A549 (cell line): Measurements from ENCODE around the gene CHST11.

ENCODE experiments used
- BHLHE40 ChIP-seq: IDR thresholded peaks from 2 replicates; pipeline ENCODE4 v1.6.1; 2012; ENCODE audit warnings: low read depth, low read length, inconsistent platforms
- CBX8 ChIP-seq: fragments of 200-600 bp; sonication (generic); IDR thresholded peaks from 2 replicates; pipeline ENCODE4 v1.6.1; 2016
- CEBPB ChIP-seq, 2 experiments: fragments of >200 bp in 1 of 2; sonication (Bioruptor Twin) in 1 of 2; formaldehyde crosslinking in 1 of 2; IDR thresholded peaks; 2 replicates each; pipeline ENCODE4 v1.6.1; 2012 to 2016
- CTCF ChIP-seq: fragments of >200 bp; sonication (Bioruptor Twin); formaldehyde crosslinking; IDR thresholded peaks from 3 replicates; pipeline ENCODE4 v1.5.1; 2016
- EP300 ChIP-seq, 2 experiments: fragments of >200 bp; sonication (Bioruptor Twin); formaldehyde crosslinking; IDR thresholded peaks; 2 replicates in 1 of 2; 3 replicates in 1 of 2; pipeline ENCODE4 v1.6.1; 2016 to 2017
- NFE2L2 ChIP-seq: fragments of 150-350 bp; conservative IDR thresholded peaks from 2 replicates; pipeline ENCODE4 v1.6.1; 2014; ENCODE audit warnings: low read length
- RAD21 ChIP-seq, 2 experiments: fragments of >200 bp in 1 of 2; sonication (Bioruptor Twin) in 1 of 2; formaldehyde crosslinking in 1 of 2; IDR thresholded peaks in 1 of 2; conservative IDR thresholded peaks in 1 of 2; 2 replicates in 1 of 2; 3 replicates in 1 of 2; pipeline ENCODE4 v1.6.1; 2012 to 2018; ENCODE audit warnings: inconsistent platforms in 1 of 2
- RFX5 ChIP-seq: fragments of 450-650 bp; IDR thresholded peaks from 2 replicates; pipeline ENCODE4 v1.7.1; 2014; ENCODE audit warnings: antibody characterized with exemption, mild to moderate bottlenecking, moderate library complexity
- RNF2 ChIP-seq: fragments of 200-600 bp; sonication (generic); IDR thresholded peaks from 2 replicates; pipeline ENCODE4 v1.6.1; 2016; ENCODE audit warnings: low read depth, mild to moderate bottlenecking, antibody characterized with exemption, moderate library complexity, borderline replicate concordance
- USF2 ChIP-seq: fragments of 450-650 bp; IDR thresholded peaks from 2 replicates; pipeline ENCODE4 v1.6.1; 2014; ENCODE audit warnings: antibody characterized with exemption
- ZFP36 ChIP-seq: fragments of 450-650 bp; IDR thresholded peaks from 2 replicates; pipeline ENCODE4 v1.6.1; 2014; ENCODE audit warnings: borderline replicate concordance; ENCODE audit not compliant: partially characterized antibody

- no peak for TF ChIP-seq RFX5
- no peak for TF ChIP-seq BHLHE40
- TF ChIP-seq CEBPB (IDR thresholded peaks at IDR 0.05) = no peak
- no peak for TF ChIP-seq CTCF
- TF ChIP-seq EP300 (IDR thresholded peaks at IDR 0.05) = no peak
- no peak for TF ChIP-seq NFE2L2
- no peak for TF ChIP-seq RAD21 (conservative IDR thresholded peaks at IDR 0.05 in 1 of 2, IDR thresholded peaks at IDR 0.05 in 1 of 2)
- TF ChIP-seq ZFP36 = no peak
- TF ChIP-seq CBX8 = no peak
- no peak for TF ChIP-seq RNF2
- no peak for TF ChIP-seq USF2
Measured at GRCh38 chr12:104737113-104737512, 280.4 kb downstream of the CHST11 start.
